Activated CD8-positive, alpha-beta memory T cell treated with anti-CD3 and anti-CD28 coated beads, Interleukin-2, amount 50 U/mL, for 1 hour (primary cell): ENCODE measurements around the gene ZFYVE26.

Experiments
- DNase-seq: peaks from one replicate; pipeline ENCODE4 v3.0.0-alpha.2; 2020; ENCODE audit errors: extremely low read depth

Gene ZFYVE26

DNA sequence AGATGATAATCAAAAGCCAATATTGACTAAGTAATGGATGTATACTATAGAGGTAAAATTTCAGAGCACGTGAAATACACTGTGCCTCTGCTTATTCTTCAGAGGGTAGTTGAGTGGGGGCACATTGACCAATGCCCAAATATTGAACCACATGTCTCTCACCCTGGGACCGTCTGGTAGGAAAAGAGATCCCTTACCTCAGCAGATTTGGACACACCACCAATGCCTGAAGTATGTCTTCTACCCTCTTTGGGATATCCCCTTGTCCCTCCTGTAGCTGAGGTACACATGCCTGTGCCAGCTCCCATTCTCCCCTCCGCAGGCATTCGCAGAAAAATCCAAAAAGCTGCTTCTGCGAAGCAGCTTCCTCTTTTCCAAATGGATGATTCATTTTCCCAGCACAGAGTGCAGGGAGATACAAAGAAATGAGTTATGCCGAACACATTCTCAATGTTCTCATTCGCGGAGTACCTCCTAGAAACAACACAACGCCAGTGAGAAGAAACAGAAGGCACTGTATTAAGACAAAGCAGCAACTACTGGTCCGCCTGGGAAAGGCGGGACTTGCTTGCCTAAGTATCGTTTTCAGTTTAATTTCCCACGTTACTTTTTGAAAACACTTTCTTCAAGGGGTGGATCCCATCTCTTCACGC, 691 bp downstream of the ZFYVE26 start:
- DNase-seq = no peak

DNA sequence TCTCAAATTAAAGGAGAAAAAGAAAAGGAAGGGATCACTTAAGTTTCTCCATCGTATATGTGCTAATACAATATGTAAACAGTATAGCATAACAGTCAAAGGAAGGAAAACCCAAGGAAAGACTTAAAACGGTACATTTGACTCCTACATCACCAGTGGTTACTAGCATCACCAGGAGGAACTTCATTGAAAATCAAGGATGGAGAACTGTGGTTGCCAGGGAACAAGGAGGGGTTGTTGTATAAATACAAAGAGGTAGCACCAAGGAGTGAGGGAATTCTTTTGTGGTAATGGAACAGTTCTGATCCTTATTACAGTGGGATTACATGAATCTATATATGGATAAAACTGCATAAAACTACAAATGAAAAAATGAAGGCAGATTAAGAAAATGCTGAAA, 1.6 kb downstream of the ZFYVE26 start:
- DNase-seq = no peak

DNA sequence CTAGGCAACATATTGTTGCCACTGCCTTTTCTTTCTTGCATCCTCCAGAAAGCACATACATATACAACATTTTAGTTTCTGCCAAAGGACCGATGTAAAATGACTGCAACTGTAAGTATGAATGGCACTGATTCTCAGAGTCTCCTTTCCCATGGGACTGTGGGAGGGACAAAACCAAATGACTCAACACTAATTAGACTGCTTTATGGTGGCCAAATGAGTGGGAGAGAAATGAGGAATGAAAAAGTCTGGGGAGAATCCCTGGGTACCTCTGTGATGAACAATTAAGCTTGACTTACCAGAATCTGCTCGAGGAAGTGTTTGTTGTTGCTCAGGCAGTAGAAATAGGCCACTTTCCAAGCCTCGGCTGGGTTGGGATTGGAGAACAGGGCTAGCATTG, 10.1 kb downstream of the ZFYVE26 start:
- no peak for DNase-seq

DNA sequence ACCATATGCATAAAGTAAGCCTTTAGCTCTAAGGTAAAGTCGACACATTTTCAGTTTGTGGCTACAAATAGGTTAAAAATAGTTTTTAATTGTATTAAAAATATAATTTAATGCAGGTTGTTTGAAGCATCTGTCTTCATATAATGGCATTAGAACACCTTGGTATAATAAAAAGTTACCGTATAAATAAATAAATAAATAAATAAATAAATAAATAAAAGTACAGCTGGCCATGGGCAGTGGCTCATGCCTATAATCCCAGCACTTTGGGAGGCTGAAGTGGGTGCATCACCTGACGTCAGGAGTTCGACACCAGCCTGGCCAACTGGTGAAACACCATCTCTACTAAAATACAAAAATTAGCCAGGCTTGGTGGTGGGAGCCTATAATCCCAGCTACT, 15.6 kb downstream of the ZFYVE26 start:
- no peak for DNase-seq

DNA sequence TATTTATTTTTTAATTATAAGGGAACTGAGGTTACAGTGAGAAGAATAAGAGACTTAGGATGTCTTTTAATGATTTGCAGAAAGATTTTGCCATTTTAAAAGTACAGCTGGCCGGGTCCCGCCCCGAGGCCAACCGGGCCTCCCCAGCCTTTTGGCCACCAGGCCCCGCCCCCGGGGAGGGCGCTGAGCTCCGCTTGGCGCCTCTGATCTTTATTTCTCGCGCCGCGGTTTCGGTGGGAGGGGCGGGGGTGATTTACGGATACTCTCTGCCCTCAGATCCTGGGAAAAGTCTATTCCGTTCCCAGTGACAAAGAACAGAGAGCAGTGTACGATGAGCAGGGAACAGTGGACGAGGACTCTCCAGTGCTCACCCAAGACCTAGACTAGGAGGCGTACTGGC, 17.7 kb downstream of the ZFYVE26 start:
- no peak for DNase-seq

DNA sequence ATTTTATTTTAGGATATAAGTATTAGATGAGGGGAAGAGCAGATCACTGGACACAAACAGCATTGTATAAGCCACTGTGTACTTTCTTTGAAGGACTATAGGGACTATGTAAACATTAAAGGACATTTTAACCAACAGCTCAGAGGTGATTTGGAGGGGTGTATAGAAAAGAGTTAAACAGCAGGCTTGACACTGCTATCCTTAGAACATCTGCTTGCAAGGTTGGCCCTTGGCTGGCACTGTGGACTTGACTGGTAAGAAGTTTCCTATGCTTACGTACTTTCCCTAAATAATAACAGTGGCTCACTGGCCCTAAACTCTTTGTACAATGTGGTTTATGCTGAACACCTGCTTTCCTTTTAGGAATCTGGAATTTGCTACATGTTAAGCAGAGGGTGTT, 28.7 kb downstream of the ZFYVE26 start:
- no peak for DNase-seq

DNA sequence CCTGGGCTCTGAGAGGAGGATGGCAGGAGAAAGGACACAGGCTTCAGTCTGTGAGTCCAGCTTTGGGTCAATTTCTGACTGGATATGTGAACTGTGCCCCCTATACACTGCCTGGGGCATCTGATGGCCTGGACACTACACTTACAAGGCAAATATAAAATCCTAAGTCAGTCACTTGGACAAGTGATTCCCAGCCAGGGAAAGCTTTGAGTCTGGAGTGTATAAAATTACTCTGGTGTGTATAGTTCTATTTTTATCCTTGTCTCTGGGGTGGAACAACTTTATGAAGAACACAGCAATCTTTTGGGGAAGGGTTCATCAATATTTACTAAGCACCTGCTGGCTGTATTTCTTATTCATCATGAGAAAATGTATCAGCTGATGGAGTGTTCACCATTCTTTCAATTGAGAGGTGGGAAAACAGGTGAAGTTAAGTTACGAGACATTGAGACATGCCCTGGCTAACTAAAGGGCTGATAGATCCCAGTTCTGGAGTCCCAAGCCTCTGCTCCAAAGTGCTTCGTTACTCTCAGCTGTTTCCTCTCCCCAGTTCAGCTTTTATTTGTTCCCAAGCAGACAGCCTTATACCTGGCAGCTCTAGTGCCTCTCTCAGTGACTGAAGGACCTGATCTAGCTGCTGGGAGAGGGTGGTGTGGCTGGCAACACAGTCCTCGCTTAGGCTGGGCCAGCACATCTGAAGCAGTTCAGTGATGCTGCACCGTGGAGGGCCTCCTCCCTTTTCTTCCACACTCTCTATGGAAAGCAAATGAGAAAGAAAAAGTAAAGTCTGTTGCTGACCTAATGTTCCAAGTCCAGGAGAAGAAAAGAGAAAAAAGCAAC, 30.9 kb downstream of the ZFYVE26 start:
- no peak for DNase-seq

DNA sequence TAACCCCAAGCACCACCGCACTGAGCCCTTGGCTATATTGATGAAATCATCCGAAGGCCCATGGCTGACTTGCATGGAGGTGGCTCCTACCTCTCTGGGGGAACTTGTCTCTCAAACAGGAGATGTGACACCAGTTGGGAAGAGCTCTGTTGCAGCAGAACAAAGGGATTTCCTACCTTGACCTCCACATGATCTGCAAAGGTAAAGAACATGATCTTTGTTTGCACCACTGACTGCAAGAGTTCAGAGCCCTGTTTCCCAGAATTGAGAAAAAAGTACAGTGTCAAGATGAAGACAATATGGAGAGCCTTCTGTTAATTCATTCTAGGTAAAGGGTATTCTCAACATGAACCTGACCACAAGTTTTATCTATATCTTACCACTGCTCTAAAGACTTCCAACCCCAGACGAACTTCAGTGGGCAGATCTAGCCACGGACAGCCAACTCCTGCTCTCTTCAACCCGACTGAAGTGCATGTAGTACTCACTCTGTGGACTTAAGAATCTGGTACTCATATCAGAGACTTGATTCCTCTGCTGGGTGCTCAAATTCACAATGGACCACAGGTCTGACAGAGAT, 32.1 kb downstream of the ZFYVE26 start:
- DNase-seq = no peak

DNA sequence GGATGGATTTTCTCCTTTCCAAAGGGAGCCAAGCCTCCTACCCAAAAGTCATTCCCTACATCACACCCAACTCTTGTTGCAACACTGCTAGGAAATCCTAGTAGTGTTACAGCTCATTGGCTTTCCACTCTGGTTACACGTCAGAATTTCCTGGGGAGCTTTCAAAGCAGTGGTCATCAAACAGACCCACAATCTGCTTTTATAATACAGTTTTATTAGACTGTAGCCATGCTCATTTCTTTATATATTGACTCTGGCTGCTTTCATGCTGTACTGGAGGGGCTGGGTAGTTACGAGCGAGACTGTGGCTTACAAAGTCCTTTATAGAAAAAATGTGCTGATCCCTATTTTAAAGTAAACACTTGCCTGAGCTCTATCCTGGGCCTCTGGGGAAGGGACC, 34.3 kb downstream of the ZFYVE26 start:
- no peak for DNase-seq

DNA sequence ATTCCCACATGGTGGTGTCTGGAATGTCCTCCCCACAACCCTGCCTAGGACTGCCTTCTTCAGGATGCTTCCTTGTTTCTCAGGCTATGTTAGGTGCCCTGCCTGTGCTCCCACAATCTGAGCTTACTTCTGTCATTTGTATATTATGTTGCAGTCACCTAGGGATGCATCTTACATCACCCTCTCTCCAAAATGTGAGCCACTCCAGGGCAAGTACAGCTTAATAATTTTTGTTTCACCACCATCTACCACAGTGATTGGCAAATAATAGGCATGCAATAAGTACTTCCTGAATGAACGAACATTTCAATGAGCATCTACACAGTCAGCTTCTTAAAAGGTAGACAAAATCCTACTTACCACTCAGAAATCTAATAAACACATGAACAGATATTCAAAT, 37.6 kb downstream of the ZFYVE26 start:
- DNase-seq = no peak

DNA sequence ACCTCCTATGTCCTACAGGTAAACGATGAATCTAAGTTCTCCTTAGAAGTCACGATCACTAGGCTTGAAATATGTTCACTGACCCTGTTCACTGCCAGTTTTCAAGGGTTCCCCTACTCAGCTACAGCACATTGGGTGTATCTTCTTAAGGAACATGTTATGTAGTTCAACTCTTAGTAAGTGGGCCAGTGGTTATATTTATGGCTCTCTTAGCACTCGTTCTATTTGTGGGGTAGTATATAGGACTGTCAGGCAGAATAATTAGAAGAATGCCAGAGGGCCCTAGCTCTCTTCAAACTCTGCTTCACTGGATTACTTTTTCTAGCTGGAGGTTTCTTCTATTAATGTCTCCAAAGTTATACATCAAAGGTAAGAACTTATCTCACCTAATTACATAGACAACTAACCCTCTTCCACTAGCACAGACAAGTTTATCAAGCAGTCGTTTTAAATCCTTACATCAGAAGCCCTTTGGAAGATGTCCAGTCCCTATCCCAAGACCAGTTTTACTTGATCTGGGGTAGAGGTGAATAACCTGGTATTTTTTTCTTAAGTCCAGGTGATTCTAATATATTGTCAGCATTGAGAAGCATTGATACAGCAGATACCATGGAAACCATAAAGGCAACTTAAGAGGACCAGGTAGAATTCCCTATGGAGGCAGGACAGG, 39.6 kb downstream of the ZFYVE26 start:
- no peak for DNase-seq

DNA sequence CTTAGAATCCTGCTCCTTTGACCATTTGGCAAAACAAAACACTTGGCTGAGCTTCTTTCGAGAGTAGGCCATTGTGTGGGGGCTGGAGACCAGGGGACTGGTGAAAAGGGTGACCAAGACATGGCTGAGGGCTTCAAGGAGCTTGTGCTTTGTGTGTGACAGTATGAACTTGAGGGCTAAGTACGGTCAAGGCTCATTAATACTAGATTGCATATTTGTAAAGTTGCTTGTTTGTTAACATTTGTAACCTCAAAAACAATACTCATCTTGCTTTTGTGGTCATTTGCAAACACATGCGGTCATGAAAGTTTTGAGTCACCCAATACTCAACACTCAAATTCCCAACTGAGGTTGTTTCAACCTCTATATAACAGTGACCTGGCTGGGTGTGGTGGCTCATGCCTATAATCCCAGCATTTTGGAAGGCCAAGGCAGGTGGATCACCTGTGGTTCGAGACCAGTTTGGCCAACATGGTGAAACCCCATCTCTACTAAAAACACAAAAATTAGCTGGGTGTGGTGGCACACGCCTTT, 42.5 kb downstream of the ZFYVE26 start:
- DNase-seq = no peak

DNA sequence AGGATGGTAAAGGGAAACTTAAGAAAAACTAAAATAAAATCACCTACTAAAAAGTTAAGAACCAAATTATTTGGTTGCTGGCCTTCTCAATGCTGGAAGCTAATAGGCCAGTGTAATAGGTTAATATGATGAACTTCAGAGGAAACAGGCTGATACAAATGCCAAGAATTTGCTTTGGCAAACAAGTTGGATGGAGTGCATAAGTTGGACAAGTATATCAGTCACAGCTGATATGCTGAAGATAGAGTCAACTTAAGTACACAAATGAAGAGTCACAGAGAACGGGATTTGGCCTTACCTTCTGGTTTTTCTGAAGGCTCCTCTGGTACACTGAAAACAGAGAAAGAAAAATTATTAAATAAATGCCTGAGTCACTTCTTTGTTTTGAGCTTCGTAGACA, 48.2 kb downstream of the ZFYVE26 start:
- no peak for DNase-seq

DNA sequence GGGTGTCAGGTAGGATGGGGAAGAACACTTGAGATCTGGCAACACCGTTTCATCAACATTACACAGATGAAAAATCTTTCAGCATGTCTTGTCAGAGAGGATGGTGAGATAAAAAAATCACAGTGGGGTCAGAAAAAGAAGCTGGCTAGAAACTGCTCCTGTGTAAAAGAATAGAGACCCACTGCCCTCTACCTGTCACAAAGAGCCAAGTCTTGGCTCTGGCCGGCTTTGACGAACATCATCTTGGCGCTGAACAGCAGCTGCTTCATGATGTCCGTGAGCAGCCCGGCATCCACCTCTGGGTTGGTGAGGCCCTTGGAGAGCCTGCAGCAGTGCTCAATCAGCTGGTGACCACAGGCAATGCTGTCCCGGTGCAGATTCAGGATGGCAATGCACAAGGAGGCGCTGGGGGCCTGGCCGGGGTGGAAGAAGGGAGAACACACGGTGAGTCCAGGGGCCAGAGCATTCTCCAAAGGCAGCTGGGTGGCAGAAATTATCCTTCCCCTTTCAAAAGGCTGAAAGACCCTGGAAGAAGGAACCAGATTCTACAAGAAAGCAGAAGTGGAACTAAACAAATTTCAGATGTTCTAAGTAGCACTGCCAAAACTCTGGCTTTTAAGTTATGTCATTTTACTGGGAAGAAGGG, 50.2 kb downstream of the ZFYVE26 start:
- DNase-seq = no peak

DNA sequence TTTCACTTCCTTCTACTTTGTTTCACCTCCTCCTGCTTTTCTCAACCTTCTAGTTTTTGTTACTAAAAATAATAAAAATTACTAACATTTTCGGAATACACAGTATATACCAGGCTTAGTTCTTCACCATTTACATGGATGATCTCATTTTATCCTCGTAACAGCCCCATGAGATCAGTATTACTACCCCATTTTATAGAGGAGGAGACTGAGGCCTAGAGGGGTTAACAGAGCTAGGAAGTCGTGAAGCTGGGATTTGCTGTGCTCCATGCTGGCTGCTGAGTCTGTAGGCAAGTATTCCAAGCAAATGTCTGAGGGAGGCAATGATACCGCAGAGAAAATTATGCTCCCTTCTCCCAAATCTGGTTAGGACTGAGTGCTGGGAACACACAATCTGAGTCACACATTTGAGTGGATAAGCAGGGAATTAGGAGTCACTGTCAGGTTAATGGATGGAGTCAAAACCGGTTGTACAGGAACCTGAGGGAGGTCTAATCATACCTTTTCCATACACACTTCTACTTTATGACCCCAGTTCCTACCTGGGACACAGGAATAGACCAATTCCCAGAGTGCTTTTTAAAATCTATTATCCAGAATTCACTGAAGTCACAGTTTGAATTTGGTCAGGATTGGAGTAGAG, 51.1 kb downstream of the ZFYVE26 start:
- DNase-seq = no peak

DNA sequence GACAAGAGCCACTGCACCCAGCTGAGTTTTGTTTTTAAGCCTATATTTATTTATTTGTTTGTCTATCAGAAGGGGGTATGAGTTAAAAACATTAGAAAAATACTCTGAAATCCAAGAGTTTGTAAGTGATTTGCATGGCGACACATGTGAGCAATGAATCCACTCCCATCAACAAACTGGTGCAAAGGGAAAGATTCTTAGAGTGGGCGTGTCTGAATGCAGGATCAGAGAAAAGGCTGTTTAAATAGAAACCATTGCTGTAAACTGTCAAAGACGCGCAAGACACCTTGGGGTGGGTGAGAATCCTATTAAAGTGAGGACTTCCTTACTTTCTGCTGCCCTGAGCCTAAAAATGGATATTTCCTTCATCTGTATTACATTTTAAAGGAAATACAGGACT, 51.9 kb downstream of the ZFYVE26 start:
- DNase-seq = no peak

DNA sequence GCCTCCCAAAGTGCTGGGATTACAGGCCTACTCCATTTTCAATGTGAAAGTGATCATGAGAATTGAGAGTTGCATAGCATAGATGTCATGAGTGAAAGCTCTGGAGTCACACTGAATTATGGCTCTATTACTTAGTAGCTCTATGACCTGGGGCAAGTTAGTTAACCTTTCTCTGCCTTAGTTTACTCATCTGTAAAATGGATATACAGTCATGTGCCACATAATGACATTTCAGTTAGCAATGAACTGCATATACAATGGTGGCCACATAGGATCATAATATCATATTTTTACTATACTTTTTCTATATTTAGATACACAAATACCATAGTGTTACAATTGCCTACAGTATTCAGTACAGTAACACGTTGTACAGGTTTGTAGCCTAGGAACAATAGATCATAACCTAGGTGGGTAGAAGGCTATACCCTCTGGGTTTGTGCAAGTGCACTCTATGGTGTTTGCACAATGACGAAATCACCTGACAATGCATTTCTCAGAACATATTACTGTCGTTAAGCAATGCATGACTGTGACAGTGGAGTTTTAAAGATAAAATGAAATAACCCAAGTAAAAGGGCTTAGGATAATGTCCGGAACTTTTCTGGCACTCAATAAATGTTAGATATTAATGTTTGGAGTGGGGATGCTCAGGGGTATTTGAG, 53.1 kb downstream of the ZFYVE26 start:
- DNase-seq = no peak

DNA sequence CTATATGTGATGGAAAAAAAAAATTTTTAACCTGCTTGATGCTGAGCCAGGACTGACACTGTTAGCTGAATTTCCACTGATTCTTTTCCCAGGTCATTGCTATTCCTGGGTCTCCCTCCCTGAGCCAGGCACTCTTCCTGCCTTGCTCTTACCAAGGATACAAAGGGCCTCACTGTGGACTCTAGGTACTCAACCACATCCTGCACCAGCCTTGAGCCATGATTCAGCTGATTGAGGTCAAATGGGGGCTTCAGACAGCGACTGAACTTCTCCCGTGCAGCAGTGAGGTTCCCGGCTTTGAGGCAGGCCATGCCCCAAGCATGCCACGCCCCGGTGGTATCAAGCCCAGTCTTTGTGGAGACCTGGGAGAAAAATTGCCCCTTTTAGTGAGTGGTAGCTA, 54.3 kb downstream of the ZFYVE26 start:
- no peak for DNase-seq

DNA sequence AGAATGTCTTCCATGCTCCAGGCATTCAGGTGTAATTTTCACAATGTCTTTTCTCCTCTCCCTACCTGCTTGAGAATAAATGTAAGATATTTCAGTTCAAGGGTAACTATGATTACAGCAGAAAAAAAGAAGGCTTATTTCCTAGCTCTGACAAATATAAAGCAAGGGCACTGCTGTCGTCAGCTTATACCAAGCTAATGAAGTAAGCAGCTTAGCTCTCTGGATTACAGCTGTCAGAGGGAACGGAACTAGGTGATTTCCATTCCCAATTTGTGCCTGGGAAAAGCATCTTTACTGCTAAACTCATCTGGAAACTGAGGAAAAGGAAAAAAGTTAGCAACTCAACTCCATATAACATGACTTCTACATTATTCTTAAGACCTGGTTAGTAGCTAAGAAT, 56.5 kb downstream of the ZFYVE26 start:
- no peak for DNase-seq

DNA sequence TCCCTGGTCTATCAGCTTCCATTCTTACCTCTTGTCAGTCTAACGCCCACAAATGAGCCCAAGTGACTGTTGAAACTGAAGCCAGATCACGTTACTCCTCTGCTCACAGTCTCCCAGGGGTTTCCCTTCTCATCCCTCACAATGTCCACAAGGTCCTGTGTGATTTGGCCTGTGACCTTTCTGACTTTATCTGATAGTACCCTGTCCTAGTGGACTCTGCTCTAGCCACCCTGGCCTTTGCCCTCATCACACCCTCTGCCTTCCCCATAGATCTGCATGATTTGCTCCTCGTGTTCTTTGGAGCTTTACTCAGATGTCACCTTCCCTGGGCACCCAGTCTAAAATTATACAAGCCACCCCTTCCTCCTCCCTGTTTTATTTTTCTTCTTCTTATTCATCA, 59.2 kb downstream of the ZFYVE26 start:
- DNase-seq = no peak

DNA sequence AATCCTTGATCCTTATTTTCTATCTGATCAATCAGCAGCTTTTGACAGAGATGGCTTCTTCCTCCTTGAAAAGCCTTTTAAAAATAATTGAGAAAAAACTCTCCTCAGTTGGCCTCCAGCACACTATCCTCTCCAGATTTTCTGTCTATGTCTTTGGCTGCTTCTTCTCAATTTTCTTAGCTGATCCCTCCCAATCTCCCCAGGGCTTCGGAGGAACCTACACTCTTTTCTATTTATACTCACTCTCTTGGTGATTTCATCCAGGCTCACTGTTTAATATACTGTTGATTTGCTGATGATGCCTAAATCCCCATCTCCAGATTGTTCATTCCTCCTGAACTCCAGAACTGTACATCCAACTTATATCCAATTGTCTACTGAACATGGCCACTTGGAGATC, 59.9 kb downstream of the ZFYVE26 start:
- no peak for DNase-seq
